A204.1 (cell line): ENCODE data around the gene COX5A.
"Not testable (repeated sequence)": the region's sequence is repeated elsewhere in the genome, so short reads cannot be mapped to it uniquely, and the experiment has no call there.

ENCODE experiments used
- FAIRE-seq: peaks from 2 replicates; lab custom pipeline; 2012; peaks lifted over from hg19 to GRCh38; lab: Jason Lieb, UNC

COX5A gene

DNA sequence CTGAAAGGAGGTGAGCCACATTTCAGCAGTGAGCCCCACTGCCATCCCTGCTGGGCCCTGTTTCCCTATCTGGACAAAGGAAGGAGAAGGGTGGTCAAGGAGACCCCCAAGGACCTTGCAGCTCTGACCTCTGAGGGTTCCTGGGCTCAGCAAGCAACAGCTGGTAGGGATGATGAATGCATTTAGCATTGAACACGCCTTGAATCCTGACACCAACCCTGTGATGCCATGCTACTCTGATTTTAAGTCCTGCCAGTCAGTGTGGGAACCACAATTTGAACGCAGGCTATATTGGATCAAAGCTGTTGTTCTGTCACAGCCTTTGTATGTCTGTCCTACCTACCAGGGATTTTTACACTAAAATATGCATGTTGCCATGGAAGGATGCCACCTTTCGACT is 41.6 kb downstream of the COX5A start:
- FAIRE-seq: no peak

DNA sequence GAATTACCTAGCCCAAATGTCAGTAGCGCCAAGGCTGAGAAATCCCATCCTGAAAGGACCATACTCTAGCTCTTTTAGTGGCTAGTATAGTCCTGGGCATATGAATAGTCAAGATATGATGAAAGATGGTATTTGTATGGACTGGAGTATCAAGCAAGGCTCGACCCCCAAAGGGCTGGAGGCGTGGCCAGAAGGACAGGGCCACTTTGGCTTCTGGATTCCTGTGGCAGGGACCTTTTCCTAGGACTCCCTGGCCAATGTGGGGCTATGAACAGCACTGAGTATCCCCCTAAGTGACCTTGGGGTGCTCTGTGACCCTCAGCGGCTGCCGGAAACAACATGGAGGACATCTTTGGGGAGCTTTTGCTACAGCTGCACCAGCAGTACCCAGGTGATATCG is 42.0 kb downstream of the COX5A start:
- FAIRE-seq: no peak

DNA sequence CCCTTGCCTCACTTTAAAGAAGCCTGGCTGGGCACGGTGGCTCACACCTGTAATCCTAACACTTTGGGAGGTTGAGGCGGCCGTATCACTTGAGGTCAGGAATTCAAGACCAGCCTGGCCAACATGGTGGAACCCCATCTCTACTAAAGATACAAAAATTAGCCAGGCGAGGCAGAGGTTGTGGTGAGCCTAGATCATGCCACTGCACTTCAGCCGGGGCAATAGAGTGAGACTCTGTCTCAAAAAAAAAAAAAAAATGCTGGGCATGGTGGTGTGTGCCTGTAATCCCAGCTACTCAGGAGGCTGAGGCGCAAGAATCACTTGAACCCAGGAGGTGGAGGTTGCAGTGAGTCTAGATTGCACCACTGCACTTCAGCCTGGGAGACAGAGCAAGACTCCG is 43.5 kb downstream of the COX5A start:
- FAIRE-seq: not testable (repeated sequence)

DNA sequence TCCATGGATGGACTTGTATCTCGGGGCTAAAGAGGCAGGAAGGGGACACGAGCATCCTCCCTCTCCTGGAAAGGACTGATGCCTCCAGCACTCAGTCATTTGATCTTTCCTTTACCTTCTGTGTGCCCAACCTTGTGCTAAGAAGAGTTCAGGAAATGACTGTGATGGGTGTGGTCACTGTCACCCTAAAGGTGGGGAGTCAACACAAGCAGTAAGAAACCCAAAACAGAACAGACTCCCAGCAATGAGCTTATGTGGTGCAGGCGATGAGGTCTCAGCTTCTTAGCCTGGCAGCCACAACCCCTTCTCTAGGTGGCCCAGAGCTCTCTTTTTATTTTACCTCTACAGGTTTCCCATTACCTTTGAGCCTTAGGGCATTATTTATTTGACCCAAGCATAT is 44.2 kb downstream of the COX5A start:
- FAIRE-seq: no peak

DNA sequence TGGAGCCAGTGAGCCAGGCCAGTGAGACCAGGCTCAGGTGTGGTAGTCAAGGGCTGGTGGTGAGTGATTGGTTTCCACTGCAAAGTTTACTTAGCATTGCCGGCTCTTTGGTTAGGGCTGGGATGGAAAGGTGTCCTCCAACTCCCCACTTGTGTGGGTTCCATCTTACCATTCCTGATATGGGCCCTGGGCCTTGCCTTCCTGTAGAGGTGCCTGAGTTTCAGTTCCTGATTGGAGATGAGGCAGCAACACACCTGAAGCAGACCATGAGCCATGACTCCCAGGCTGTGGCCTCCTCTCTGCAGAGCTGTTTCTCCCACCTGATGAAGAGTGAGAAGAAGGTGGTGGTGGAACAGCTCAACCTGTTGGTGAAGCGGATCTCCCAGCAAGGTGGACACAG is 44.9 kb downstream of the COX5A start:
- no peak for FAIRE-seq

DNA sequence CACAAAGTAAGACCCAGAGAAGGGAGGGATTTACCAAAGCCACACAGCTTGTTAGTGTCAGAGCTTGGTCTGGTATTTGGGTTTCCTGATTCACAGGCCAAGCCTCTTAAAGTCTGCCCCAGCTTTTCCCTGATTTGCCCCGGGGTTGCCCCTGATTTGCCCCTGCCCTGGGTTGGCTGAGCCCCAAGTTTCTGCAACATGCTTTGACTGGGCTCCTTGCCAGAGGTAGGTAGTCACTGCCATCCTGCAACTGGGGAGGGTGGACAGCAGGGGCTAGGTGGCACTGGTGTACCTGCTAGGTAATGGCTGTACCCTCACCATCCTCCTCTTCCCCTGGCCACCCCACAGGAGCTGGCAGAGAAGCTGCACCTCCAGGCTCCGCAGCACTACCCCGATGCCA is 45.6 kb downstream of the COX5A start:
- no peak for FAIRE-seq

DNA sequence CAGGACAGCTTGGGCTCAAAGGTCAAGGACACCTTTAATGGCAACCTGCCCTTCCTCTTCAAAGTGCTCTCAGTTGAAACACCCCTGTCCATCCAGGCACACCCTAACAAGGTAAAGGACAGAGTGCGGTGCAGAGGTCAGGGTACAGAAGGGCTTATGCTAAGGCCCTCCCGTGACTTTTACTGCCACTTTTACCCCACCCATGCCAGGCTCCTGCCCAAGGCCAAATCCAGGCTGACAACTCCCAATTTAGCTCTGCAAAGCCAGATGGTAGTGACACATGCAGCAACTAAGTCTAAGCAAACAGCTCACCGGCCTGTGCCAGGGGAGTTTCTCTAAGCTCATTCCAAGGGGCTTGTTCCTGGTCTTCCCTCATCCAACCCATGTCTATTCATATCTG is 46.4 kb downstream of the COX5A start:
- no peak for FAIRE-seq

DNA sequence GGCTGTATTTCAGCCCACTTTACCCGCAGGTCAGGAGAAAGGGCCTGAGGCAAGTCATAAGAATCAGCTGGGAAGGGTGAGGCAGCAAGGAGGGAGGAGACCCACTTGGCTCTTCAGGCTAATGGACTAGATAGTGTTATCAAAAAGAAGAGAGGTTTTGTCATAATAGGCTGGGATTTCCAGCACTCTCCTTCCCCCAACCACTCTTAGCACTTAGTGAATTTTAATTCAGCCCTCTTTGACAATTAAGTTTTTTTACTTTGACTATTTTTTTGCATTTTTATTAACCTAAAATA is 47.3 kb downstream of the COX5A start:
- FAIRE-seq: no peak

DNA sequence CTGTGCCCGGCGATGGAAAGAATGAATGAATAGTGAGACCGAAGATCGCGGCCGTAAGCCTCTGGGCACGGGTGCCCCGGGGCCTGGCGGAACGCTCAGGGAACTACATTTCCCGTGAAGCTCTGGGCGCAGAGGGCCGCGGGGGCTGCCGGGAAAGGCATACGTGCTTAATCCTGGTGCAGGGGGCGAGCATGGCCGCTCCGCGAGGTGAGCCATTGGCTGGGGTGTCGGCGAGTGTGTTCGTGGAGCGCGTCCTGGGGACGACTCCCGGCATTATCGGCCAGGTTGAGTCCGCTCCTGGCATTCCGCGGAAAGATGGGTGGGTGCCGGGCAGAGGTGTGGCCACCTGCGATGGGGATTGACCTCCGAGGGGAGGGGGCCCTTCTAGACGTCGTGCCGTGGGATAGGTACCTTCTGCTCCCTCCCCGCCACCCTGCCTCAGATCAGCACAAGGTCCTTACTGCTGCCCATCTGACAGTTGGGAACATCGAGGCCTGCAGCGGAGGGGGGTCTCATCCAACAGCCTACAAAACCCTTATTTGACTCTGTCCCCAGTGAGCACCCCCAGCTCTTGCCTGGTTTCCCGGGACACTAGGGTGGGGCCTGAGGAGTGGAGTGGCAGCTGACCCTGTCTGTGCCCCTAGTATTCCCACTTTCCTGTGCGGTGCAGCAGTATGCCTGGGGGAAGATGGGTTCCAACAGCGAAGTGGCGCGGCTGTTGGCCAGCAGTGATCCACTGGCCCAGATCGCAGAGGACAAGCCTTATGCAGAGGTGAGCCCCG is 47.8 kb downstream of the COX5A start, which contains the start of gene MPI:
Gene MPI (plus strand): TSS at position 160 of the 782 bp plus-strand sequence. CDS start 32 bp downstream, at position 192.
- FAIRE-seq: no peak

DNA sequence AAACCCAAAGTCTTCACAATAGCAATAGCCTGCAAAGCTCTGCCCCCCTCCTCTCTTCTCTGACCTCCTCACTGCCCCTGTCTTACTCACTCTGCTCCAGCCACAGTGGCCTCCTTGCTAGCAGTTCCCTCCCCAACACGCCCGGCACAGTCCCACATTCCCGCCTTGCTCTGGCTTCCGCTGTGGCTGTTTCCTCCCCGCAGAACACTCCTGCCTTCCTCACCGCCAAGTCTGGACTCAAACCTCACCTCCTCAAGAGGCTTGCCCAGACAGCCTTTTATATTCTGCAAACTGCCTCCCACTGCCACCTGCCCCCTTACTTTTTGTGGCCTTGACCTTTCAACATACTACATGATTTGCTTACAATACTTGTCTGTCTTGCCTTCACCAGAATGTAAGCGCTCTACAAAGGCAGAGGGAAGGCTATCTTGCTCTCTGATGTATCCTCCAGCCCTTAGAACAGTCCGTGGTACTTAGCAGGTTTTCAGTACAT is 48.4 kb downstream of the COX5A start:
- no peak for FAIRE-seq

DNA sequence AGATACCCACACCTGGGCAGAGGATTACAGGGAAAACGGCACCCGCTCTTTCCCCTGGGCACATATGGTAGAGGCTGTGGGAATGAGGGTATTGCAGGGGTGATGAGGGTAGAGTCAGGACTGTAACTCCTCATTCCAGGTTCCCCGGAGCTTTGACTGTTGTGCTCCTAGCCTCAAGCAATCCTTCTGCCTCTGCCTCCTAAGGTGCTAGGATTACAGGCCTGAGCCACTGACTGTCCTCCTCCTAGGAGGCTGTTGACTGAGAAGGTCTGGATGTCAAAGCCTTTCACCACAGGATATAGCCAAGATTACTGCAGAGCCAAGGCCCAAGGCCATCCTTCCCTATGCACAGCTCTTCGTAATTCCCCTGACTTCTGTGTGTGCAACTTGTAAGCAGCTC is 49.2 kb downstream of the COX5A start:
- no peak for FAIRE-seq

DNA sequence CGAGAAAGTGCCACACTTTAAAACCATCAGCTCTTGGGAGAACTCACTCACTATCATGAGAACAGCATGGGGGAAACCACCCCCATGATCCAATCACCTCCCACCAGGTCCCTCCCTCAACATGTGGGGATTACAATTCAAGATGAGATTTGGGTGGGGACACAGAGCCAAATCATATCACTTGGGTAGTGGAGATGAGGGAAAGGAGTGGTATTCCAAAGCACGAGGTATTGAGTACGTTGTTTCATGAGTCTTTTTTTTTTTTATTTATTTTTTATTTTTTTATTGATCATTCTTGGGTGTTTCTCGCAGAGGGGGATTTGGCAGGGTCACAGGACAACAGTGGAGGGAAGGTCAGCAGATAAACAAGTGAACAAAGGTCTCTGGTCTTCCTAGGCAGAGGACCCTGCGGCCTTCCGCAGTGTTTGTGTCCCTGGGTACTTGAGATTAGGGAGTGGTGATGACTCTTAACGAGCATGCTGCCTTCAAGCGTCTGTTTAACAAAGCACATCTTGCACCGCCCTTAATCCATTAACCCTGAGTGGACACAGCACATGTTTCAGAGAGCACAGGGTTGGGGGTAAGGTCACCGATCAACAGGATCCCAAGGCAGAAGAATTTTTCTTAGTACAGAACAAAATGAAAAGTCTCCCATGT is 50.2 kb downstream of the COX5A start:
- FAIRE-seq: not testable (repeated sequence)

DNA sequence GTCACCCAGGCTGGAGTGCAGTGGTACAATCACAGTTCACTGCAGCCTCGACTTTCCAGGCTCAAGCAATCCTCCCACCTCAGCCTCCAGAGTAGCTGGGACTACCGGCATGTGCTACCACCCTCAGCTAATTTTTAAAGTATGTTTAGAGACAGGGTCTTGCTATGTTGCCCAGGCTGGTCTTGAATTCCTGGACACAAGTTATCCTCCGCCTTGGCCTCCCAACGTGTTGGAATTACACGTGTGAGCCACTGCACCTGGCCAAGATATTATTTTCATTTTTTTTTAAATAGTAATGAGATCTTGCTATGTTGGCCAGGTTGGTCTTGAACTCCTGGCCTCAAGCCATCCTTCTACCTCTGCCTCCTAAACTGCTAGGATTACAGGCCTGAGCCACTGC is 52.4 kb downstream of the COX5A start:
- FAIRE-seq: no peak

DNA sequence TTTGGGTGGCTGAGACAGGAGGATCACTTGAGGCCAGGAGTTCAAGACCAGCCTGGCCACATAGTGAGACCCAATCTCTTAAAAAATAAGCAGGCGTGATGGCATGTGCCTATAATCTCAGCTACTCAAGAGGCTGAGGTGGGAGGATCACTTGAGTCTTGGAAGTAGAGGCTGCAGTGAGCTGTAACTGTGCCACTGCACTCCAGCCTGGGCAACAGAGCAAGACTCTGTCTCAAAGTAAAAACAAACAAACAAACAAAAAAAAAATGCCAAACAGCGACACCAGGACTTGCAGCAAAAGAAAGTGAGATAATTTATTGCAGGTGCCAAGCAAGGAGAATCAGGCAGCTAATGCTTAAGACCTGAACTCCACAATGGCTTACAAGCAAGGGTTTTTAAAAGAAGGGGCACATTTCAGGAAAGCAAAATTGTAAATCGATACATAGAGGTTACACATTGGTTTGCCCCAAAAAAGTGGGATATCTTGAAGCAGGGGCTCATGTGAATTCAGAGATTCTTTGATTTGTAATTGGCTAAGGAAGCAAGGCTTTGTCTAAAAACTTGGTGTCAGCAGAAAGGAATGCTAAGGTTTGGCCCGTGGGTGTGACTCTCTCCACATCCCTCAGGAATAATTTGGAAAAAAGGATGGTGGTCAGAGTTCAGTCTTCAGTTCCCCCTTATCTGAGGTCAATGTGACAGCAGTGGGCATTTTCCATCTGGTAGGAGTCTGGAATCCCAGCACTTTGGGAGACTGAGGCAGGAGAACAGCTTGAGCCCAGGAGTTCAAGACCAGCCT is 53.2 kb downstream of the COX5A start:
- no peak for FAIRE-seq

DNA sequence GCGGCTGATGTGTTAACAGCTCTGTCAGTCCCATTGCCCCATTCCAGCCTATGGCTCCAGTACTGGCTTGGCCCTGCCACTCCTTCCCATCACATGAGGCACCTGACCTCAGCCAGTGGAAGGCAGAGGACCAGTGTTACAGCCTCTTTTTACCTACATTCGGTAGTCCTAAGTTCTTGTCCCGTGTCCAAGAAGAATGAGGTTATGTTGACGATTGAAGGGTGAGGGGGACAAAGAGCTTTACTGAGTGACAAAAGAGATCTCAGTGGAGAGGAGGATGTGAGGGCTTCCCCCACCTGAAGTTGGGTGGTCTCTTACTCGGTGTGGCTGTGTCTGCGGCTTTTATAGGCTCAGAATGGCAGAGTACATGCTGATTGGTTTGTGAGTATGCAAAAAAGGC is 55.3 kb downstream of the COX5A start:
- FAIRE-seq: no peak

DNA sequence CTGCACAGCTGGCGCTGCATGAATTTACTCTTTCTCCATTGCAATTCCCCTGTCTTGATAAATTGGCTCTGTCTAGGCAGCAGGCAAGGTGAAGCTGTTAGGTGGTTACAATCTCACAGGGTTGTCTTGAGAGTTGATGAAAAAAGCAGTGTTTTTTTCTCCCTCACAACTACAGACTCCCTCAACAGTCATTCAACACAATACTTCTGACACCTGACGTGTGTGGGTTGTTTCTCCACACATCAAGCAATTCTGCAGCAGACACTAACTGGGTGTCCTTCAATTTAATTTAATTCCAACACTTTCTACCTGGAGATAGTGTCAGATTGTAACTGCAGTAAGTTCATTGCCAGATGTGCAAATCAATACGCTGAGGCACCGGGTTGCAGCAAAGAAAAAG is 59.6 kb downstream of the COX5A start:
- no peak for FAIRE-seq

DNA sequence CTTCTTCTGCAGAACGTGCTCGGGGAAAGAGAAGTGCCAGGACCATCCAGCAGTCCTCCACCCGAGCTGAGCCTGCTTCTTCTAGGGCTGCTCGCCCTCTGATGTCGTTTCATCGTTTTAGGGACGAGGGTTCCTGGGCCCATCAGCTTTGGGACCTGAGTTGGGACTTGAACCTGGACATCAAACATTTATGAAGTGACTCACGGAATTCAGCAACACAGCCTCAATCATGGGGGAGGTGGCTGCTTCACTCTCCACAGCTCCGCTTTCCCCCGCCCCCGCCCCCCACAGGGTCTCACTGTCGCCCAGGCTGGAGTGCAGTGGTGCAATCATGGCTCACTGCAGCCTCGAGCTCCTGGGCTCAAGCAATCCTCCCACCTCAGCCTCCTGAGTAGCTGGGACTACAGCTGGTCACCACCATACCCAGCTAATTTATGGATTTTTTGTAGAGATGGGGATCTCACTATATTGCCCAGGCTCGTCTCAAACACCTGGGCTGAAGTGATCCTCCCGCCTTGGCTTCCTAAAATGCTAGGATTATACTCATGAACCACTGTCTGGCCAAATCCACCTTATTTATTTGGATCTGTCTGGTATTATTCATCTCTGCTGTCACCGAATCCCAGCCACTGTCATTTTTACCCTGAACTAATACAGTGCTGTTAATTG is 64.0 kb downstream of the COX5A start:
- FAIRE-seq: no peak

DNA sequence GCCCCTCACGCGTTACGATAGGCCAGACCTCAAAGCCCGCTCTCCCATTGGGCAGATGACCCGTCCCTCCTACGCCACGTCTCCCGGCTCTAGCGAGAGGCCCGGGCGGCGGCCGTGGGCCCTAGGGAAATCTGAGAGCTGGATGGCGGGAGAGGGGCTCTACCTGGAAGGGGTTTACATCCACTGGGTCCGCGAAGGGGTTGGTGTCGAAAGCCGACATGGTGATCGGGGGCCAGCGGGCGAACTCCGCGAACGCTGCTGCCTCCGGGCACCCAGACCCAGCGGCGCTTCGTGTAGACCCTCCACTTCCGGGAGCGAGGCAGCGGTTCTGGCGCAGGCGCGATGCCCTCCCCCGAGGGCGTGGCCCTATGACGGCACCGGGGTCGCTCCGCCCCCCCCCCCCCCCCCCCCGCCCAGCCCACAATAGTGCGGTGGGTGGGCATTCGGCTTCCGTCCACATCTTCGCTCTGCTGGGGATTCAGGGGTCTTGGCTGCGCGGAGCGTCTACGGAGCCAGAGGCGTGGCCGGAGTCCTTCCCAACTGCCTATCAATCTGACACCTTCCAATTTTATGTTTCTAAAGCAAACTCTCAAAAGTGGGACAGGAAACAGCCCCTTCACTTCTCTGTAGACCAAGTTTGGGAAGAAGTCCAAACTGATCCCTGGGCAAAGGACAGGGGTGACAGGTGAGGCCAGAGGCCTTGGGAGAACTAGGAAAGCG is 64.7 kb downstream of the COX5A start, which contains the start of gene SCAMP2:
Gene SCAMP2 (minus strand): TSS at position 330 of the 720 bp plus-strand sequence. CDS start 110 bp downstream, at position 220.
- FAIRE-seq: no peak

DNA sequence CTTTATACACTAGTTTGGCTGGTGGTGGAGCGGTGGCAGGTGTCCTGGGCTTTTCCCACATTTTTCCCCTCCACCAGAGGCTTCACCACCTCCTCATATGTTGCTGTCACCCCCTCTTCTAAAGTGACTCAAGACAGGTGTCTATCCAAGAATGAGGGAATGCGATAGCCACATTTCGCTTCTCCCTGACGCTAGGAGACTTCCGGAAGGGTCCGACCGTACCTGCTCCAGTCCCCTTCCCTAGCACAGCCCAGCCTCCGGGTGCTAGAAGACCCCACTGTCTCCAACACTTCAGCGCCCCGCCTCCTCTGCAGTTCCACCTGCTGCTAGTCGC is 65.2 kb downstream of the COX5A start:
- no peak for FAIRE-seq

DNA sequence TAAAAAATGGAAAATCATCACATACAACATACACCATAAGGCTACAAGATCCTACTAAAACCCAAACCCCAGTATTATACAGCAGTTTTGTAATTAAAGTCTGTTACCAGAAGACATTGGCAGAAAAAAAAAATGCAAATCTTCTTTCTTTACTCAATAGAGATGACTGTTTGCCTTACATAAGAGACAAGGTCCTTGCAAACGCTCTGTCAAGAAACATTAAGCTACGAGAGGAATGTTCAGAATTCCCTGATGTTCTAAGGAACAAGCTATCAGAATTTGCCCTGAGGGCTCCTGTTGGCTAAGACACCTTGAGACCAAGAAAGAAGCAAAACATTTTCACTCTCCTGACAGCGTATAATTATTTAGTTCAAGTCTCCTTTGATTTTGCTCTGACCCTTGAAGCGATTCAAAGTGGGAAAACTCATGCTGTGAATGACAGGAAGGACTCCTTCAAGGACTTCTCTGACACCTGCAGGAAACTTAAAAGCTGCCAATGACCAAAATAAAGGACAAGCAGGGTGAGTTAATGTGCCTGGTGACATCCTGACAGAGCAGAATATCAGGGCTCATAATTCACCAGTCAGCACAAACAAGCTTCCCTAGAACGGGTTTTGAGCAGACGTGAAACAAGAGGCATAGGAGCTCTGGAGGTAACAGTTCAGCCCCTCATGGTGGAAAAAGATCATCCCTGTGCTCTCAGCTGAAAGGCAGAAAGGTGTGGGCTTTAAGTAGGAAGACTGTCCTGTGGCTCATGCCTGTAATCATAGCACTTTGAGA is 67.2 kb downstream of the COX5A start:
- FAIRE-seq: no peak
